GM06990 (cell line): ENCODE data around the gene SEMA5A.

Experiments used
- DNase-seq: peaks from one replicate; pipeline ENCODE4 v3.0.0-alpha.2; 2011; ENCODE audit not compliant: insufficient read length; ENCODE audit errors: extremely low read depth
- H3K27me3 ChIP-seq: replicated peaks from 2 replicates; pipeline ENCODE4 v1.6.0; 2011; ENCODE audit warnings: low read length; ENCODE audit not compliant: control insufficient read depth, insufficient read depth
- H3K36me3 ChIP-seq: 2 replicates; pipeline ENCODE4 v1.5.1; 2011; ENCODE audit warnings: low read length; ENCODE audit not compliant: control insufficient read depth, insufficient read depth
- H3K4me3 ChIP-seq: replicated peaks from 2 replicates; pipeline ENCODE4 v1.5.1; 2011; ENCODE audit warnings: low read depth, mild to moderate bottlenecking, control low read depth, low read length
- TF ChIP-seq, protein P1 (sequence below): IDR thresholded peaks from 2 replicates; pipeline ENCODE4 v1.5.1; 2011; ENCODE audit warnings: low read length, control low read depth, mild to moderate bottlenecking, inconsistent platforms; ENCODE audit not compliant: insufficient read depth, poor library complexity, severe bottlenecking

The SEMA5A gene

GRCh38 chr5:9059920-9060691, 485.8 kb downstream of the SEMA5A start:
- H3K4me3 ChIP-seq = no peak overlapping the region
- no peaks in the 10 kb centered on the region for H3K27me3 ChIP-seq
- H3K36me3 ChIP-seq = no peaks in the 10 kb centered on the region
- DNase-seq = no peak
- TF ChIP-seq, protein P1, sequence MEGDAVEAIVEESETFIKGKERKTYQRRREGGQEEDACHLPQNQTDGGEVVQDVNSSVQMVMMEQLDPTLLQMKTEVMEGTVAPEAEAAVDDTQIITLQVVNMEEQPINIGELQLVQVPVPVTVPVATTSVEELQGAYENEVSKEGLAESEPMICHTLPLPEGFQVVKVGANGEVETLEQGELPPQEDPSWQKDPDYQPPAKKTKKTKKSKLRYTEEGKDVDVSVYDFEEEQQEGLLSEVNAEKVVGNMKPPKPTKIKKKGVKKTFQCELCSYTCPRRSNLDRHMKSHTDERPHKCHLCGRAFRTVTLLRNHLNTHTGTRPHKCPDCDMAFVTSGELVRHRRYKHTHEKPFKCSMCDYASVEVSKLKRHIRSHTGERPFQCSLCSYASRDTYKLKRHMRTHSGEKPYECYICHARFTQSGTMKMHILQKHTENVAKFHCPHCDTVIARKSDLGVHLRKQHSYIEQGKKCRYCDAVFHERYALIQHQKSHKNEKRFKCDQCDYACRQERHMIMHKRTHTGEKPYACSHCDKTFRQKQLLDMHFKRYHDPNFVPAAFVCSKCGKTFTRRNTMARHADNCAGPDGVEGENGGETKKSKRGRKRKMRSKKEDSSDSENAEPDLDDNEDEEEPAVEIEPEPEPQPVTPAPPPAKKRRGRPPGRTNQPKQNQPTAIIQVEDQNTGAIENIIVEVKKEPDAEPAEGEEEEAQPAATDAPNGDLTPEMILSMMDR = no peak

DNA sequence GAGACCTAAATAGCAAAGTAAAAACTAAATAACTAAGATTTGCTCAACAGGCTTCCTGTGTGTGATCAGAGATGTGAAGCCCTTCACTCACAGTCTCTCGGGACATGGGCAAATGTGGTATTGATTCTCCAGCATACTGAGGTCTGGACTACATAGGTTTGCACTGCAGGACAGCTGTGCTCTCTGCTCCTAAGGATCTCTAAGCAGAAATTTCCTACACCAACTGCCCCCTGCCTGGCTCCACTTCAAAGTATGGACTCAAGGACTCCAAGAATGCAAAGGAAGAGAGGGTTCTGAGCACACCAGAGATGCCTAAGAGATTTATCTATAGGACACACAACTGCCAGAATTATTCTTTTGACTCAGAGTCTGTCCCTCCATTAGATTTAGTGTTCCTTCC, 487.2 kb downstream of the SEMA5A start:
- H3K27me3 ChIP-seq = no peaks in the 10 kb centered on the region
- H3K4me3 ChIP-seq = no peak overlapping the region
- DNase-seq = no peak
- TF ChIP-seq, protein P1 = no peak
- no peaks in the 10 kb centered on the region for H3K36me3 ChIP-seq

DNA sequence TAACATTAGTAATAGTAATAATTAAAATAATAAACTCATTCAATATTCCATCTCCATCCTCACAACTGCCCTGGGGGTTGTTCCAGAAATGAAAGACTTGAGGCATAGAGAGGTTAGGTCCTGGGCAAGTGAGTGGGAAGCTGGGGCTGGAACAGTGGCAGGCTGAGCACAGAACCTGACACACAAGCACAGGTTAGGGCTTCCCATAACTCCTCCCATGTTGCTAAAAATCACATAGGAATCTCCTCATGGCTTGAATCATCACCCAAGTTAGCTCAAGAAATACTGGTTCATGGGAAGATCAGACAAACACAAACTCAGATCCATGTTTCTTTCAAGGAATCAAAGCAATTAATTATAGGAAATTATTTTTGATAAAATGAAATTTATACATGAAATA, 487.7 kb downstream of the SEMA5A start:
- no peak overlapping the region for H3K4me3 ChIP-seq

DNA sequence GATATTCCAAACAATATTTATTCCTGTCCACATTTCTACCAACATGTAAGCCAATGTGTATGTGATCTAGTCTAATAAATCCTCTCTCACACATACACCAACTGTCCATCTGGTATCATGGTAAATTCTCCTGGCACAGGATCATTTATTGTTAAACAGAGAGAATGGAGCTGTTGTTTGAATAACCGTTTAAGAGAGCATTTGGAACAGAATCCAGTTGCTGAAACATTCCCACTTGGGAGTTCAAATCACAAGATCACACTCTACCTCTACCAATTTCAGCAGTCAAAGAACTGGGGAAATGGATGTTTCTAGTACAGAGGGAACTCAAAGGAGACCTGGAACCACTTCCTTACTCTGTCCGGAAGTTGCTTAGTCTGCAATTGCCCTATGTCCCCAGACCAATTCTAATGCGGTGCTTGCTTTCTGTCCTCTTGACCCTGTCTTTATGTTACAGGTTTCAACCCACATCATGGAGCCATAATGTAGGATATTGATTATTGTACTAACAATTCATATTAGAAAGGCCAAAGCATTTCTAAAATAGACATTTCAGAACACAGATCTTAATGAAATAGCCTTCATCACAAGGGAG, 488.4 kb downstream of the SEMA5A start:
- Histone ChIP-seq H3K4me3 (no peak overlapping the region), H3K36me3 (no peaks in the 10 kb centered on the region), H3K27me3 (no peaks in the 10 kb centered on the region)
- TF ChIP-seq, protein P1 = no peak
- no peak for DNase-seq

More for the DNA sequence above, 487.7 kb downstream of the SEMA5A start:
- no peak for DNase-seq
- TF ChIP-seq, protein P1 = no peak
- no peaks in the 10 kb centered on the region for H3K27me3 ChIP-seq
- no peaks in the 10 kb centered on the region for H3K36me3 ChIP-seq

- no peak for DNase-seq
- Histone ChIP-seq H3K27me3 (no peaks in the 10 kb centered on the region), H3K4me3 (no peak overlapping the region), H3K36me3 (no peaks in the 10 kb centered on the region)
- TF ChIP-seq, protein P1 = no peak
These were observed 489.8 kb downstream of the SEMA5A start for GRCh38 chr5:9056046-9056445.
